ENCODE data around the gene NPAS3. TPM values are rescaled to one million over a fixed set of nuclear protein-coding genes. Genes with fewer than 3 reads are reported as not detected.
A peak's percentile ranks its signal among the peaks of the same experiment; 100 is the strongest.

The NPAS3 gene
- polyA plus RNA-seq, 4 donors = 0.30 to 0.81 (median 0.62) TPM; not detected in 1

DNA sequence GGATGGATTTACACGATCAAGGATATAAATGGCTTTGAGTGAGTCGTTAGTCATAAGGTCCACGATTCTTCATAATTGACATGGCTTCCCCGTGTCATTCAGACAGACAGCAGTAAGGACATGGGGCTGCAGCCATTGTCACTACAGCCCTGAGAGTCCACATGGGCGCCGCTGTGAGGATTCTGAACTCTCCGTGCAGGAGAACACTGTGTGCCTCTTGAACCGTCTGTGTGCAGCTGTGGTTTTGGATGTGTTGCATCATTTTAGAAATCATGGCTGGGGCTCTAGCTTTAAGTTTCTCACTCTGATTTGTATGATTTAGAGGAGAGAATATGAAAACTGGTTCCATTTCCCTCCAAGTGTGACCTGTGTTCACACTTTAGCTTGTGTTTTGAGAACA, 47.2 kb downstream of the NPAS3 start:
- DNase-seq = peak in 1 of 2 donors; percentile 3
- no peak overlapping the region for H3K27ac ChIP-seq (ENCODE audit: low read depth in 1 of 3, low read length in 2 of 3)
- H3K4me3 ChIP-seq (ENCODE audit: low read depth in 1 of 3, low read length in 3 of 3) = no peak overlapping the region
- no peaks in the 10 kb centered on the region for H3K4me1 ChIP-seq (ENCODE audit: control insufficient read depth in 3 of 3, insufficient read depth in 2 of 3, low read depth in 1 of 3, low read length in 2 of 3)
- no peak for FAIRE-seq
- no peaks in the 10 kb centered on the region for H3K9me3 ChIP-seq (ENCODE audit: control insufficient read depth in 2 of 2, insufficient read depth in 1 of 2, low read depth in 1 of 2, low read length in 1 of 2)
- 77 to 89% (median 79%) methylated on average over 8 of the region's 8 CpGs for WGBS, 3 donors
- peaks cover 0 to 3% (median 0%) of the 10 kb centered on the region in 3 donors for H3K27me3 ChIP-seq (ENCODE audit: control insufficient read depth in 3 of 3, insufficient read depth in 3 of 3, low read length in 3 of 3)
- no peaks in the 10 kb centered on the region for H3K36me3 ChIP-seq (ENCODE audit: control insufficient read depth in 3 of 3, insufficient read depth in 2 of 3, low read depth in 1 of 3, low read length in 3 of 3)

DNA sequence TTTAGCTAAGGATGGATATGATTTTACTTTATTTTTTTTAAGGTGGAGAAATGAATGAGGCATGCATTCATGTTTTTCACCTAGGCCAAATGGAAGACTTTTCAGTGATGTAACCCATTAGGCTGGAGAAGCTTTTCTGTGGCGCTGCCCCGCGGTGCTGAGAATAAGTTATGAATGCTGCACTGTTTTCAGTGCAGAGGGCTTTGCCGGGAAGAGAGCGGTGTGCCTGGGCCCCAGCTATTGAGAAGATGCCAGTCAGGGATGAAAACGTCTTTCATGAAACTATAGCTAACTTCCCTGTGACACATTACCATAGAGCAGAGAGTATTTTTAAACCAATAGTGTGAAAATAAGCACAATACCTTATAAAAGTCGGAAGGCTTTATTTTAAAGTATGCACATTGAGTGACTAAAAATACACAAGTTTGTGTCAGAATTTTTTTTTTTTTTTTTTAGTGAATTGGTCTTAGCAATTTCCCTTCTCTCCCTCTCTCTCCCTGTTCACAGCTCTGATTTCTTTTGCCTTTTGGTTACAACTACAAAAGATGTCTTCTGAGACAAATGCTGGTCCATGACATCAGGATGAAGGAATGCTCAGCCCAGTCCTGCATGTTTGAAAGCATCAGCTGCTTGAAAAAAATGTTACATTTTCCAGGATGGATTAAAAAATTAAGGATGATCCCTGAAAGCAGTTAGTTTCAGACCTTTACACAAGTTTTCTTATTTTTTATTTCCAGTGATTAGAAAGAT, 48.3 kb downstream of the NPAS3 start:
- no peak overlapping the region for H3K27ac ChIP-seq (ENCODE audit: low read depth in 1 of 3, low read length in 2 of 3)
- H3K4me1 ChIP-seq (ENCODE audit: control insufficient read depth in 3 of 3, insufficient read depth in 2 of 3, low read depth in 1 of 3, low read length in 2 of 3) = no peaks in the 10 kb centered on the region
- peaks cover 0 to 3% (median 0%) of the 10 kb centered on the region in 3 donors for H3K27me3 ChIP-seq (ENCODE audit: control insufficient read depth in 3 of 3, insufficient read depth in 3 of 3, low read length in 3 of 3)
- DNase-seq = no peak
- H3K4me3 ChIP-seq (ENCODE audit: low read depth in 1 of 3, low read length in 3 of 3) = no peak overlapping the region
- FAIRE-seq = no peak
- H3K9me3 ChIP-seq (ENCODE audit: control insufficient read depth in 2 of 2, insufficient read depth in 1 of 2, low read depth in 1 of 2, low read length in 1 of 2) = no peaks in the 10 kb centered on the region
- H3K36me3 ChIP-seq (ENCODE audit: control insufficient read depth in 3 of 3, insufficient read depth in 2 of 3, low read depth in 1 of 3, low read length in 3 of 3) = no peaks in the 10 kb centered on the region
- WGBS, 3 donors = 76 to 83% (median 83%) methylated on average over 7 of the region's 7 CpGs

DNA sequence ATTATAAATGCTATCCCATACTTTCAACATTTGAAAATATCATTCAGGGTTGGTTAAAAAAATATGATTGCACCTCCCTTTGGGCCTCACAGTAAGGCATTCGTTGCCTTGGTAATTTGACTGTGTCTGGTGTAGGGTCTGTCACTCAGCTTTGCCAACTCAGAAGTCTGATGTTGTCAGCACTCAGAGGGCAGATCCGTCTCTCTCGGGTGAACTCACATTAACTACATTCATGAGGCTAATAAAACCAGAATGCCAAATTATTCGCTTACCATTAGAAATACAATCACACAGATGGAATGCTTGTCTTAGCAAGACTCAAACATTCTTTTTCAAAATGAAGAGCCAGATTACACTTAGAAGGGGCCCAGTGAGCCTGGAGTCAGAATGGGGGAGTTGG, 53.0 kb downstream of the NPAS3 start:
- no peaks in the 10 kb centered on the region for H3K27me3 ChIP-seq (ENCODE audit: control insufficient read depth in 3 of 3, insufficient read depth in 3 of 3, low read length in 3 of 3)
- FAIRE-seq (no peak), DNase-seq (no peak)
- no peak overlapping the region for H3K27ac ChIP-seq (ENCODE audit: low read depth in 1 of 3, low read length in 2 of 3)
- no peaks in the 10 kb centered on the region for H3K36me3 ChIP-seq (ENCODE audit: control insufficient read depth in 3 of 3, insufficient read depth in 2 of 3, low read depth in 1 of 3, low read length in 3 of 3)
- WGBS, 3 donors = 69 to 86% (median 85%) methylated on average over 4 of the region's 4 CpGs
- no peaks in the 10 kb centered on the region for H3K4me1 ChIP-seq (ENCODE audit: control insufficient read depth in 3 of 3, insufficient read depth in 2 of 3, low read depth in 1 of 3, low read length in 2 of 3)
- H3K9me3 ChIP-seq (ENCODE audit: control insufficient read depth in 2 of 2, insufficient read depth in 1 of 2, low read depth in 1 of 2, low read length in 1 of 2) = peaks cover 0 to 8% of the 10 kb centered on the region in 2 donors
- no peak overlapping the region for H3K4me3 ChIP-seq (ENCODE audit: low read depth in 1 of 3, low read length in 3 of 3)

DNA sequence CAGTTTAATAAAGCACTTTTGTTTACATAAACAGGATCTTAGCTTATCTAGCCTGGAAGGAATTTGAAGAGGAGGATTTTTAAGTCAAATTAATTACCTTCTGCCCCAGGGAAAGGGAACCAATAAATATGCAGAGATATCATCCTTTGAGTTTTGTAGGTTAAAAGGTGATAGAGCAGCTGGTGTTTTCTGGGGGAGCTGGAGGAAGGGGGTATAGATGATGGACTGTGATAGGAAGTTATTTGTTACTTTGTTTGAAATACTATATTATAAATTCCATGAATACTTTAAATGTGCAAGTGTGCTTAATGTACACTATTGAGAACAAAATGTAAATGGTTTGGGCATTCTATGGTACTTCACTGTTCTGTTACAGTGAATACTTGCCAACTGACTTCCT, 55.2 kb downstream of the NPAS3 start:
- no peak overlapping the region for H3K27ac ChIP-seq (ENCODE audit: low read depth in 1 of 3, low read length in 2 of 3)
- no peak for FAIRE-seq

DNA sequence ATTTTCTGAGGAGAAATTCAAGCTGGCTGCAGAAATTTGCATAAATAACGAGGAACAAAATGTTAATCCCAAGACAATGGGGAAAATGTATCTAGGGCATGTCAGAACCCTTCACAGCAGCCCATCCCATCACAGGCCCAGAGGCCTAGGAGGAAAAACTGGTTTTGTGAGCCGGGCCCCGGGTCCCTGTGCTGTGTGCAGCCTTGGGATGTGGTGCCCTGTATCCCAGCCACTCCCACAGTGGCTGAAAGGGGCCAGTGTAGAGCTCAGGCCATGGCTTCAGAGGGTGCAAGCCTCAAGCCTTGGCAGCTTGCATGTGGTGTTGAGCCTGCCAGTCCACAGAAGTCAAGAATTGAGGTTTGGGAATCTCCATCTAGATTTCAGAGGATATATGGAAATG, 57.7 kb downstream of the NPAS3 start:
- no peaks in the 10 kb centered on the region for H3K36me3 ChIP-seq (ENCODE audit: control insufficient read depth in 3 of 3, insufficient read depth in 2 of 3, low read depth in 1 of 3, low read length in 3 of 3)
- H3K27ac ChIP-seq (ENCODE audit: low read depth in 1 of 3, low read length in 2 of 3) = no peak overlapping the region
- DNase-seq (no peak), FAIRE-seq (no peak)
- H3K4me3 ChIP-seq (ENCODE audit: low read depth in 1 of 3, low read length in 3 of 3) = no peak overlapping the region
- peaks cover 0 to 10% of the 10 kb centered on the region in 2 donors for H3K9me3 ChIP-seq (ENCODE audit: control insufficient read depth in 2 of 2, insufficient read depth in 1 of 2, low read depth in 1 of 2, low read length in 1 of 2)
- no peaks in the 10 kb centered on the region for H3K27me3 ChIP-seq (ENCODE audit: control insufficient read depth in 3 of 3, insufficient read depth in 3 of 3, low read length in 3 of 3)
- WGBS, 3 donors = 31 to 82% (median 53%) methylated on average over 3 of the region's 3 CpGs
- H3K4me1 ChIP-seq (ENCODE audit: control insufficient read depth in 3 of 3, insufficient read depth in 2 of 3, low read depth in 1 of 3, low read length in 2 of 3) = no peaks in the 10 kb centered on the region

More for the DNA sequence above, 55.2 kb downstream of the NPAS3 start:
- Histone ChIP-seq H3K36me3 (ENCODE audit: control insufficient read depth in 3 of 3, insufficient read depth in 2 of 3, low read depth in 1 of 3, low read length in 3 of 3) (no peaks in the 10 kb centered on the region), H3K9me3 (ENCODE audit: control insufficient read depth in 2 of 2, insufficient read depth in 1 of 2, low read depth in 1 of 2, low read length in 1 of 2) (peaks cover 0 to 10% of the 10 kb centered on the region in 2 donors), H3K4me1 (ENCODE audit: control insufficient read depth in 3 of 3, insufficient read depth in 2 of 3, low read depth in 1 of 3, low read length in 2 of 3) (no peaks in the 10 kb centered on the region), H3K4me3 (ENCODE audit: low read depth in 1 of 3, low read length in 3 of 3) (no peak overlapping the region), H3K27me3 (ENCODE audit: control insufficient read depth in 3 of 3, insufficient read depth in 3 of 3, low read length in 3 of 3) (no peaks in the 10 kb centered on the region)
- no peak for DNase-seq

DNA sequence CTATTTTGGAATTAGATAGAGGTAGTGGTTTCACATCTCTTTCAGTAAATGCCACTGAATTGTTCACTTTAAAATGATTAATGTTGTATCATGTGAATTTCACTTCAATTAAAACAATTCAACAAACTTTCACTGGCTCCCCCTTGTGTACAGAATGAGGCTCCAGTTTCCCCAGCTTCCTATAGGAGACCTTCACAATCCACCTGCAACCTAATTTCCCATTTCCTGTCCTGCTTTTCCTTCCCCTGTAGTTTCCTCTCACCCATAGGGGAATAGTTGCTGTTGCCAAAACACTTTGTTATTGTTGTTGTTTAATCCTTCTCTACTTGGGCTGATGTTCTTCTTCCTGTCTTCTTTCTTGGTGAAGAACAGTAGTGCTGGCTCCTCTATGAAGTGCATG, 59.8 kb downstream of the NPAS3 start:
- Histone ChIP-seq H3K9me3 (ENCODE audit: control insufficient read depth in 2 of 2, insufficient read depth in 1 of 2, low read depth in 1 of 2, low read length in 1 of 2) (peaks cover 0 to 10% of the 10 kb centered on the region in 2 donors), H3K27me3 (ENCODE audit: control insufficient read depth in 3 of 3, insufficient read depth in 3 of 3, low read length in 3 of 3) (no peaks in the 10 kb centered on the region), H3K4me3 (ENCODE audit: low read depth in 1 of 3, low read length in 3 of 3) (no peak overlapping the region), H3K27ac (ENCODE audit: low read depth in 1 of 3, low read length in 2 of 3) (no peak overlapping the region), H3K36me3 (ENCODE audit: control insufficient read depth in 3 of 3, insufficient read depth in 2 of 3, low read depth in 1 of 3, low read length in 3 of 3) (no peaks in the 10 kb centered on the region), H3K4me1 (ENCODE audit: control insufficient read depth in 3 of 3, insufficient read depth in 2 of 3, low read depth in 1 of 3, low read length in 2 of 3) (no peaks in the 10 kb centered on the region)
- DNase-seq (peak in 1 of 2 donors; percentile 15), FAIRE-seq (no peak)

DNA sequence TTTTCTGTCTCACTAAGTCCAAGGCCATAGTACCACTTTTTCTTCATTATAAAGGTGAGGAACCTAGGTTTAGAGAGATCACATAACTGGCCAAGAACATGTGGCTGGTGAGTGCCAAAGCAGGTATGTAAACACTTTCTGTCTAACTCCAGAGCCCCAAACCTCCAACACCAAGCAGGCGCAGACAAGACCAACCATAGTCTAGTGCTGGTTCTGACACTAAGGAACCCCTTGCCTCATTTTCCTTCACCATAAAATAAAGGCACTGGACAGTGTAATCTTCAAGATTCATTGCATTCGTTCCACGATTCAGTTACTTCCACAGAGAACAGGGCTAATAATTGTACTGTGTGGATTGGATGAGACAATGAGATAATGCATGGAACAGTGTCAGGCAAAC, 71.0 kb downstream of the NPAS3 start:
- Histone ChIP-seq H3K9me3 (ENCODE audit: control insufficient read depth in 2 of 2, insufficient read depth in 1 of 2, low read depth in 1 of 2, low read length in 1 of 2) (no peaks in the 10 kb centered on the region), H3K4me1 (ENCODE audit: control insufficient read depth in 3 of 3, insufficient read depth in 2 of 3, low read depth in 1 of 3, low read length in 2 of 3) (no peaks in the 10 kb centered on the region), H3K27me3 (ENCODE audit: control insufficient read depth in 3 of 3, insufficient read depth in 3 of 3, low read length in 3 of 3) (no peaks in the 10 kb centered on the region), H3K36me3 (ENCODE audit: control insufficient read depth in 3 of 3, insufficient read depth in 2 of 3, low read depth in 1 of 3, low read length in 3 of 3) (no peaks in the 10 kb centered on the region), H3K27ac (ENCODE audit: low read depth in 1 of 3, low read length in 2 of 3) (no peak overlapping the region), H3K4me3 (ENCODE audit: low read depth in 1 of 3, low read length in 3 of 3) (no peak overlapping the region)
- DNase-seq (no peak), FAIRE-seq (no peak)
- 80 to 88% (median 86%) methylated on average over 3 of the region's 3 CpGs for WGBS, 3 donors

DNA sequence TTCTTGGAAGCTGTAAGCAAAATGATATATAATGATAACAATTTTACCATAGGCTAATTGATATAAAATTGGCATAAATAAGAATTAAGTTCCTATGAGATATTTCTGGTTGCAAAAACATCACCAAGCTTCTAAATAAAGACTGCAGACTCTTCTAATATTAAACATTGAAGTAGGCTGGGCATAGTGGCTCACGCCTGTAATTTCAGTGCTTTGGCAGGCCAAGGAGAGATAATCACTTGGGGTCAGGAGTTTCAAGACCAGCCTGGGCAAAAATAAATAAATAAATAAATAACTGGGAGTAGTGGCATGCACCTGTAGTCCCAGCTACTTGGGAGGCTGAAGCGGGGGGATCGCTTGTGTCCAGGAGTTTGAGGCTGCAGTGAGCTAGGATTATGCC, 71.8 kb downstream of the NPAS3 start:
- no peaks in the 10 kb centered on the region for H3K27me3 ChIP-seq (ENCODE audit: control insufficient read depth in 3 of 3, insufficient read depth in 3 of 3, low read length in 3 of 3)
- H3K4me3 ChIP-seq (ENCODE audit: low read depth in 1 of 3, low read length in 3 of 3) = no peak overlapping the region
- 79 to 94% (median 83%) methylated on average over 3 of the region's 3 CpGs for WGBS, 3 donors
- no peaks in the 10 kb centered on the region for H3K4me1 ChIP-seq (ENCODE audit: control insufficient read depth in 3 of 3, insufficient read depth in 2 of 3, low read depth in 1 of 3, low read length in 2 of 3)
- H3K9me3 ChIP-seq (ENCODE audit: control insufficient read depth in 2 of 2, insufficient read depth in 1 of 2, low read depth in 1 of 2, low read length in 1 of 2) = no peaks in the 10 kb centered on the region
- no peak for DNase-seq
- no peak for FAIRE-seq
- no peaks in the 10 kb centered on the region for H3K36me3 ChIP-seq (ENCODE audit: control insufficient read depth in 3 of 3, insufficient read depth in 2 of 3, low read depth in 1 of 3, low read length in 3 of 3)
- H3K27ac ChIP-seq (ENCODE audit: low read depth in 1 of 3, low read length in 2 of 3) = no peak overlapping the region

DNA sequence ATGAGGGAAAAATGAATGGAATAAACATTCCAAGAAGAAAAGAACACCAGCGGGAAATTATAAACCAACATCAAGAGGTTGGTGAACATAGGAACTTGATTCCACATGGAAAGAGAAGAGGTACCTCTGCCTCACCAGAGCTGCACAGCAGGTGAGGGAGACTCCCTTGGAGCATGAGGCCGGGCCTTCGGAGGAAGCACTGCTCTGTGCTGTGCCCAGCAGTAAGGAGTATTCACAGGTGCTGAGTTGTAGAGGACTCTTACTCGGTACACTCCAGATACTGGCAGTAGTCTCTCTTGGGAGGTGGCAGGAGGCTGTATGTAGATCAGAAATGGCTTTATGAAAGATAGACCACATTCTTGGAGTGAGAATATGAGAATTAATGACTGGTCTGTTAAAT, 76.0 kb downstream of the NPAS3 start:
- DNase-seq = no peak
- H3K9me3 ChIP-seq (ENCODE audit: control insufficient read depth in 2 of 2, insufficient read depth in 1 of 2, low read depth in 1 of 2, low read length in 1 of 2) = no peaks in the 10 kb centered on the region
- 80 to 91% (median 80%) methylated on average over 4 of the region's 4 CpGs for WGBS, 3 donors
- no peaks in the 10 kb centered on the region for H3K36me3 ChIP-seq (ENCODE audit: control insufficient read depth in 3 of 3, insufficient read depth in 2 of 3, low read depth in 1 of 3, low read length in 3 of 3)
- H3K27ac ChIP-seq (ENCODE audit: low read depth in 1 of 3, low read length in 2 of 3) = no peak overlapping the region
- FAIRE-seq = no peak
- no peaks in the 10 kb centered on the region for H3K27me3 ChIP-seq (ENCODE audit: control insufficient read depth in 3 of 3, insufficient read depth in 3 of 3, low read length in 3 of 3)
- H3K4me1 ChIP-seq (ENCODE audit: control insufficient read depth in 3 of 3, insufficient read depth in 2 of 3, low read depth in 1 of 3, low read length in 2 of 3) = no peaks in the 10 kb centered on the region
- no peak overlapping the region for H3K4me3 ChIP-seq (ENCODE audit: low read depth in 1 of 3, low read length in 3 of 3)
